Kidney (tissue), 14 donors: Measurements from ENCODE around the gene STK24. TPM values are rescaled to one million over a fixed set of nuclear protein-coding genes. Genes with fewer than 3 reads are reported as not detected.

Experiments used
- DNase-seq, 5 donors: peaks; one replicate each; pipeline ENCODE4 v3.0.0-alpha.2; 2013 to 2020
- FAIRE-seq: peaks from 2 replicates; lab custom pipeline; 2012; peaks lifted over from hg19 to GRCh38; lab: Jason Lieb, UNC
- H3K27ac ChIP-seq, 2 donors: one replicate each; pipeline ENCODE4 v1.7.0; 2013; ENCODE audit warnings: low read depth in 2 of 2, low read length in 2 of 2, inconsistent platforms in 1 of 2
- H3K27me3 ChIP-seq: one replicate; pipeline ENCODE4 v1.7.1; 2013; ENCODE audit warnings: low read length, inconsistent platforms; ENCODE audit not compliant: control insufficient read depth, insufficient read depth
- H3K36me3 ChIP-seq, 3 donors: one replicate each; pipeline versions ENCODE4 v1.7.0 to v1.7.1; 2013; ENCODE audit warnings: low read length in 3 of 3, control low read depth in 1 of 3, inconsistent platforms in 1 of 3; ENCODE audit not compliant: insufficient read depth in 3 of 3, control insufficient read depth in 2 of 3
- H3K4me1 ChIP-seq, 3 donors: one replicate each; pipeline versions ENCODE4 v1.7.0 to v1.7.1; 2013; ENCODE audit warnings: low read length in 3 of 3, inconsistent platforms in 1 of 3, low read depth in 1 of 3; ENCODE audit not compliant: control insufficient read depth in 2 of 3, insufficient read depth in 2 of 3
- H3K4me3 ChIP-seq, 3 donors: one replicate each; pipeline versions ENCODE4 v1.7.0 to v1.8.1; 2013; ENCODE audit warnings: low read length in 3 of 3, control low read depth in 1 of 3, inconsistent platforms in 1 of 3
- H3K9ac ChIP-seq, 3 donors: one replicate each; pipeline versions ENCODE4 v1.7.0 to v1.7.1; 2013; ENCODE audit warnings: low read length in 3 of 3, control low read depth in 1 of 3, inconsistent platforms in 1 of 3
- H3K9me3 ChIP-seq, 3 donors: one replicate each; pipeline versions ENCODE4 v1.7.0 to v1.7.1; 2013; ENCODE audit warnings: low read length in 3 of 3, control low read depth in 1 of 3, inconsistent platforms in 1 of 3; ENCODE audit not compliant: control insufficient read depth in 2 of 3, insufficient read depth in 1 of 3
- CTCF ChIP-seq: IDR thresholded peaks from 3 replicates; pipeline ENCODE4 v1.5.1; 2012; ENCODE audit warnings: mild to moderate bottlenecking, moderate library complexity, borderline replicate concordance; ENCODE audit not compliant: insufficient read depth; ENCODE audit errors: extremely low read depth
- intact Hi-C: fragments of 100-400 bp; cut with DNase I; formaldehyde crosslinking; loops from one replicate; pipeline ENCODE4 v1.11.1; 2022
- polyA plus RNA-seq: library from polyadenylated mRNA; stranded (reverse); fragments of 350-450 nt; fragmentation: Illumina TruSeq; extraction: RNeasy Lipid Tissue Mini Kit (QIAGEN cat#74804); gene quantifications from one replicate; pipeline ENCODE4 v1.2.3, GENCODE V29; 2014; ENCODE audit warnings: low read depth, low replicate concordance; ENCODE audit not compliant: insufficient read depth
- total RNA-seq: library from RNA; stranded (reverse); fragmentation: NEBNext Ultra II Directional; extraction: Animal tissue kit (Norgen Biotek cat#: 25700); gene quantifications from one replicate; pipeline ENCODE4 v1.2.1, GENCODE V29; 2021
- donor health status: control.
- donor health status: control.
- donor health status: control.
- donor health status: control.
- donor health status: control.
- donor health status: DM: yes; HTN: yes; CAD: no.
- donor health status: Normal renal cell carcinoma (clear cell type).

STK24 gene
- total and polyA plus RNA-seq, 2 donors from 2014 or later = 56.7 to 122 TPM

- intact Hi-C loops = no loop called here
- FAIRE-seq (no peak), DNase-seq (no peak)
- Histone ChIP-seq H3K27ac (peak overlapping the region in 1 of 2 donors; percentile 52), H3K36me3 (no peaks in the 10 kb centered on the region), H3K4me3 (no peak overlapping the region), H3K27me3 (no peaks in the 10 kb centered on the region), H3K9me3 (no peaks in the 10 kb centered on the region), H3K4me1 (peaks cover 6 to 58% (median 49%) of the 10 kb centered on the region in 3 donors), H3K9ac (no peak overlapping the region)
- no peak for TF ChIP-seq CTCF
Measured at GRCh38 chr13:98567140-98567539, 9.8 kb downstream of the STK24 start.

GRCh38 chr13:98565726-98566565 is 11.0 kb downstream of the STK24 start:
- Histone ChIP-seq H3K9me3 (no peaks in the 10 kb centered on the region), H3K27ac (peak overlapping the region; percentile 88 to 94), H3K9ac (peak overlapping the region in 2 of 3 donors; percentile 1 to 5), H3K36me3 (no peaks in the 10 kb centered on the region), H3K27me3 (no peaks in the 10 kb centered on the region), H3K4me3 (peak overlapping the region in 2 of 3 donors; percentile 14 to 35), H3K4me1 (peaks cover 4 to 48% (median 42%) of the 10 kb centered on the region in 3 donors)
- TF ChIP-seq CTCF = no peak
- intact Hi-C loops = no loop called here
- DNase-seq = peak in 3 of 5 donors; percentile 30 to 89 (median 45)
- no peak for FAIRE-seq

- no peak for TF ChIP-seq CTCF
- peak overlapping the region in 1 of 2 donors; percentile 15 for H3K27ac ChIP-seq
- intact Hi-C loops = no loop called here
Measured at GRCh38 chr13:98564204-98564603, 12.7 kb downstream of the STK24 start.

More at GRCh38 chr13:98564204-98564603, 12.7 kb downstream of the STK24 start:
- DNase-seq = no peak
- no peak overlapping the region for H3K9ac ChIP-seq
- H3K4me3 ChIP-seq = no peak overlapping the region
- no peaks in the 10 kb centered on the region for H3K27me3 ChIP-seq
- peaks cover 2 to 43% (median 37%) of the 10 kb centered on the region in 3 donors for H3K4me1 ChIP-seq
- H3K9me3 ChIP-seq = no peaks in the 10 kb centered on the region
- no peak for FAIRE-seq
- no peaks in the 10 kb centered on the region for H3K36me3 ChIP-seq
